ENCODE measurements around the gene PRKN.
"Not testable (repeated sequence)": the region's sequence is repeated elsewhere in the genome, so short reads cannot be mapped to it uniquely, and the experiment has no call there.

The PRKN gene

DNA sequence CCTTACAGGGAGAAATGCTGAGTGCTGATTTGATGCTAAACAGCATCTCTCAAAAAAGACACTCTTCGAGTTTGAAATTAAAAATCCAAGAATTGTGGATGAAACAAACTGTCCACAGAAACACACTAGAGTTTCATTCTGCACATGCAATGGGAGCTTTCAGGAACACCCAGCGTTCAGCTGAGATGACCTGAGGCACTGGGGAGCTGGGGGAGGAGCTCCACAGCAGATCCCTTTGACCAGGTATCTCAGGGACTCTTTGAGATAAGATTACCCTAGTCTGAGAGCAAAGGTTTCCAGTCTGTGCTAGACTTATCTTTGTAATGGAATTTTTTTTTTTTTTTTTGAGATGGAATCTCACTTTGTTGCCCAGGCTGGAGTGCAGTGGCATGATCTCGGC lies 1382.9 kb downstream of the PRKN start:
- no peak for DNase-seq
- Histone ChIP-seq H3K27me3 (no peaks in the 10 kb centered on the region), H3K27ac (no peak overlapping the region), H3K36me3 (no peaks in the 10 kb centered on the region), H3K9me3 (no peaks in the 10 kb centered on the region), H3K4me3 (no peak overlapping the region), H3K4me1 (no peaks in the 10 kb centered on the region)
- TF ChIP-seq, protein P1, sequence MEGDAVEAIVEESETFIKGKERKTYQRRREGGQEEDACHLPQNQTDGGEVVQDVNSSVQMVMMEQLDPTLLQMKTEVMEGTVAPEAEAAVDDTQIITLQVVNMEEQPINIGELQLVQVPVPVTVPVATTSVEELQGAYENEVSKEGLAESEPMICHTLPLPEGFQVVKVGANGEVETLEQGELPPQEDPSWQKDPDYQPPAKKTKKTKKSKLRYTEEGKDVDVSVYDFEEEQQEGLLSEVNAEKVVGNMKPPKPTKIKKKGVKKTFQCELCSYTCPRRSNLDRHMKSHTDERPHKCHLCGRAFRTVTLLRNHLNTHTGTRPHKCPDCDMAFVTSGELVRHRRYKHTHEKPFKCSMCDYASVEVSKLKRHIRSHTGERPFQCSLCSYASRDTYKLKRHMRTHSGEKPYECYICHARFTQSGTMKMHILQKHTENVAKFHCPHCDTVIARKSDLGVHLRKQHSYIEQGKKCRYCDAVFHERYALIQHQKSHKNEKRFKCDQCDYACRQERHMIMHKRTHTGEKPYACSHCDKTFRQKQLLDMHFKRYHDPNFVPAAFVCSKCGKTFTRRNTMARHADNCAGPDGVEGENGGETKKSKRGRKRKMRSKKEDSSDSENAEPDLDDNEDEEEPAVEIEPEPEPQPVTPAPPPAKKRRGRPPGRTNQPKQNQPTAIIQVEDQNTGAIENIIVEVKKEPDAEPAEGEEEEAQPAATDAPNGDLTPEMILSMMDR (IDR thresholded peaks at IDR 0.05) = no peak
- intact Hi-C loops (cut with DNase I; ENCODE audit: low total_unique reads) = no loop called here

DNA sequence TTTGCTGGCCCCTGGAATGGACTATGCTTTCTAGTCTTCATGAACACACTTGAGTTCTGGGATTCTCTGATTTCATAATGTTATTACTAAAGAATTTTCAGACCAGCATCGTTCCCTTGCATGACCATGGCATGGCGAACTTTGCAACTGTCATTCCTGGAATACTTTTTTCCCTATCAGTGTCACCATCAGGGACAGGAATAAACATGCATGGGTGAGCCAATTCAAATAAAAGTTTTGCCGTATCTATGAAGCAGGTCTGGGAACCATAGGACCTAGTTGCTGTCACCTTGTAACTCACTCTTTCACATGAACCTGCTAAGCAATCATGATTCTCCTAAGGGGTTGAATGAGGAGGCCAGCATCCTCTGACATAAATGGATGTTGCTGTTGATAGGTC lies 1385.5 kb downstream of the PRKN start:
- H3K4me1 ChIP-seq = no peaks in the 10 kb centered on the region
- intact Hi-C loops (cut with DNase I; ENCODE audit: low total_unique reads) = no loop called here
- TF ChIP-seq, protein P1 (IDR thresholded peaks at IDR 0.05) = no peak
- no peak overlapping the region for H3K27ac ChIP-seq
- H3K4me3 ChIP-seq = no peak overlapping the region
- DNase-seq = no peak
- no peaks in the 10 kb centered on the region for H3K27me3 ChIP-seq
- no peaks in the 10 kb centered on the region for H3K9me3 ChIP-seq
- no peaks in the 10 kb centered on the region for H3K36me3 ChIP-seq

DNA sequence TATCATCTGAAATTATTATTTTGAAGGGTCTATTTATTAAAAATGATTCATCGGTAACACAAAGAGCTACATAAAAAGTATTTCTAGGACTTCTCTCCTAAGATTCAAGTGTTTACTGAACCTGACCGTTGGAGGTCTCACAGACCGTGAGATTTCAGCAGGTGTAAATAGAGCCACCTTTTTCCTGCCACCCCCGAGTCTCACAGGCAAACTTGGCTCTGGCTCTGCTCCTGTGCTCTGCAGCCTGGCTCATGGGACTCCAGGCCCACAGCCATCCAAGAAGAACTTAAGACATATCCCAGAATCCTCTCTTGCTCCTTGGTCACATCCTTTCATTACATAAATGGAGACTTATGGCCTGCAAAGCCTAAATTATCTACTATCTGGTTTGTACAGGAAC lies 1385.9 kb downstream of the PRKN start:
- TF ChIP-seq, protein P1 (IDR thresholded peaks at IDR 0.05) = no peak
- no peak overlapping the region for H3K4me3 ChIP-seq
- intact Hi-C loops (cut with DNase I; ENCODE audit: low total_unique reads) = no loop called here

DNA sequence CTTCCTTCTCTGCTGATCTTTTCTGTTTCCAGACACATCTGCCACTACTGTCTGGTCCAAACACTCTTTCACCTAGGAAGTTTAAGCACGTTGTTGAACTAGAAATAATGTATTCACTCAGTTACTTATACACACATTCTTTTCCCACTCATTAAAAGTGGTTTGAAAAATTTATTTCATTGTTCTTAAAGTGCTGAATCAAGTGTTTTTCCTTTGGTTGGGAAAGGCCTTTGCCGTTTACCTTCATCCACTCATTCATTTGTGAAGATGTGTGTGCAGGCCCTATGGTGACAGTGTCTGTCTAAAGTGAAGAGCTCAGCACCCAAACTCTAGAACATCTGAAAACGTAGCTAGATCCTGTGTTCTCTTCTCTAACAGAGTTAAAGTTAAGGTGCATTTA lies 1389.6 kb downstream of the PRKN start:
- no peak for DNase-seq
- no peaks in the 10 kb centered on the region for H3K9me3 ChIP-seq
- TF ChIP-seq, protein P1 (IDR thresholded peaks at IDR 0.05) = no peak
- H3K36me3 ChIP-seq = no peaks in the 10 kb centered on the region
- H3K4me3 ChIP-seq = no peak overlapping the region
- no peaks in the 10 kb centered on the region for H3K4me1 ChIP-seq
- intact Hi-C loops (cut with DNase I; ENCODE audit: low total_unique reads) = no loop called here
- no peak overlapping the region for H3K27ac ChIP-seq
- H3K27me3 ChIP-seq = no peaks in the 10 kb centered on the region

More for the DNA sequence above, 1385.9 kb downstream of the PRKN start:
- H3K27ac ChIP-seq = no peak overlapping the region
- H3K9me3 ChIP-seq = no peaks in the 10 kb centered on the region
- no peak for DNase-seq
- no peaks in the 10 kb centered on the region for H3K36me3 ChIP-seq
- no peaks in the 10 kb centered on the region for H3K4me1 ChIP-seq
- H3K27me3 ChIP-seq = no peaks in the 10 kb centered on the region

DNA sequence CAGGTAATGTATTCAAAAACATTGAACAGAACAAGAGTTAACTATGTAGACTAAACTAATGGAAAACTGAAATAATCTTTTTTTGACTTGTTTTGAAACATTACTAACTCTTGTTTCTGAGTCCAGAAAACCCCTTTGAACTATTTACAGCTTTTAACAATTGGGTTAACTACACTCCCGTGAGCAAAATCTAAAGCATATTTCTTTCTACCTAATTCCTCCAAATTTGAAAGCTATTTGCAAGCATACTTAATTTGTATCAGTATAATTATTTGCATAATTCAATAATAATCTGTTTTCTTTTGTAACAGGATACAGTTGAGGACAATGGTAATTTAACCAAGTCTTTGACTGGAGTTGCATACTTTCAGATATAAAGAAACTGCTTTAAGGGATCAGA lies 1391.1 kb downstream of the PRKN start:
- H3K36me3 ChIP-seq = no peaks in the 10 kb centered on the region
- H3K27ac ChIP-seq = no peak overlapping the region
- no peak for DNase-seq
- no peaks in the 10 kb centered on the region for H3K27me3 ChIP-seq
- no peaks in the 10 kb centered on the region for H3K9me3 ChIP-seq
- TF ChIP-seq, protein P1 (IDR thresholded peaks at IDR 0.05) = no peak
- H3K4me1 ChIP-seq = no peaks in the 10 kb centered on the region
- no peak overlapping the region for H3K4me3 ChIP-seq
- intact Hi-C loops (cut with DNase I; ENCODE audit: low total_unique reads) = no loop called here

DNA sequence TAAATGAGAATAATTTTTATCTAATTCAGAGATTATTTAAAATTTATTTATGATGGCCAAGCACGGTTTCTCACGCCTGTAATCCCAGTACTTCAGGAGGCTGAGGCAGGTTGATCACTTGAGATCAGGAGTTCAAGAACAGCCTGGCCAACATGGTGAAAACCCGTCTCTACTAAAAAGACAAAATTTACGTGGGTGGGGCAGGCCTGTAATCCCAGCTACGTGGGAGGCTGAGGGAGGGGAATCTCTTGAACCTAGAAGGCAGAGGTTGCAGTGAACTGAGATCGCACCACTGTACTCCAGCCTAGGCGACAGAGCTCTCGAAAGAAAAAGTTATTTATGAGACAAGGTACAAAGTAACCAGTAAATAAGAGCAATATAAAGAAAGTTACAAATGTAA lies 1394.2 kb downstream of the PRKN start:
- intact Hi-C loops (cut with DNase I; ENCODE audit: low total_unique reads) = no loop called here

DNA sequence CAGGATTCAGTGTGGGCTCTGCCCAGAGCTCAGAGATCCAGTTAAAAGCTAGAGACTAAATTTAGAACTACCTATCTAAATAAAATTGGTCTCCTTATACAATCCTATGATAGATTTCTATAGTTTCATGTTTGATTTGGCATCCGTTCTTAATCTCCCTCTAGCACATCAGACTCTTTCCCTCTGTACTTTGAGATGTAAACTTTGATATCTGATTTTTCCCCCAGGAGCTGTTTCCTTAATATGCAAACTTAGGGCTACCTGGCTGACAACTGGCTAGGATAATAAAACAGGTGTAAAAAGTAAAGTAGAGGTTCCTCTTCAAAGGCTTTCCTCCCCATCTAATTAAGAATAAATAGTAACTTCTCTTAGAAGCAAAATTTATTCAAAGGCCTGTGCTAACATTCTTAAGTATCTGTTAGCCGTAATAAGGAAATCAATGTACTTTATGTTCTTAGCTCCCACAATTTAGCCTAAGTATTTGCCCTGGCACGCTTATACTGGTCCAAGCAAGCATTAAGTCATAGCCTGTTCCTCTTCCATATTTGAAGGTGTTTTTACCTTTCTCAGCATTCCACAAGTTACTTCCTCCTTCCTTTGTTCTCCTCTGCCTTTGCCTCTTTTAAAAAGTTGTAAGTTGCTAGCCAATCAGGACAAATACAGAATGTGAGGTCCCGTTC lies 1396.0 kb downstream of the PRKN start:
- H3K4me1 ChIP-seq, H3K9me3 ChIP-seq, H3K36me3 ChIP-seq: not testable (repeated sequence)

More for the DNA sequence above, 1394.2 kb downstream of the PRKN start:
- Histone ChIP-seq H3K9me3 (no peaks in the 10 kb centered on the region), H3K27ac (no peak overlapping the region), H3K4me3 (no peak overlapping the region), H3K36me3 (no peaks in the 10 kb centered on the region), H3K27me3 (no peaks in the 10 kb centered on the region), H3K4me1 (no peaks in the 10 kb centered on the region)
- no peak for DNase-seq
- TF ChIP-seq, protein P1 (IDR thresholded peaks at IDR 0.05) = no peak

More for the DNA sequence above, 1396.0 kb downstream of the PRKN start:
- H3K27me3 ChIP-seq; H3K27ac ChIP-seq; H3K4me3 ChIP-seq; DNase-seq; intact Hi-C loops (cut with DNase I; ENCODE audit: low total_unique reads): not testable (repeated sequence)

Data from tibial artery (tissue), 4 donors.